K562 (cell line): ENCODE measurements around the gene PPCDC.

ENCODE experiments used
- CEBPB ChIP-seq: fragments of 450-650 bp; IDR thresholded peaks from 2 replicates; pipeline ENCODE4 v1.6.1; 2016; ENCODE audit warnings: missing genetic modification characterization, missing compliant biosample characterization
- GTF2F1 ChIP-seq: IDR thresholded peaks from 2 replicates; pipeline ENCODE4 v1.6.1; 2011; ENCODE audit warnings: low read depth, low read length, improper control_type of control experiment
- HNRNPL ChIP-seq: fragments of 200-400 bp; formaldehyde crosslinking; IDR thresholded peaks from 2 replicates; pipeline ENCODE4 v1.6.1; 2017; ENCODE audit warnings: low read depth, mild to moderate bottlenecking, low read length
- ZNF140 ChIP-seq: fragments of 250-450 bp; sonication (Bioruptor Pico); IDR thresholded peaks from 2 replicates; pipeline ENCODE4 v1.8.0; 2021; ENCODE audit warnings: moderate library complexity, mild to moderate bottlenecking, inconsistent platforms
- TF ChIP-seq, protein P1 (sequence below): fragments of 250-450 bp; sonication (Bioruptor Pico); IDR thresholded peaks from 2 replicates; pipeline ENCODE4 v1.8.0; 2021; ENCODE audit warnings: moderate library complexity, mild to moderate bottlenecking, inconsistent platforms

DNA sequence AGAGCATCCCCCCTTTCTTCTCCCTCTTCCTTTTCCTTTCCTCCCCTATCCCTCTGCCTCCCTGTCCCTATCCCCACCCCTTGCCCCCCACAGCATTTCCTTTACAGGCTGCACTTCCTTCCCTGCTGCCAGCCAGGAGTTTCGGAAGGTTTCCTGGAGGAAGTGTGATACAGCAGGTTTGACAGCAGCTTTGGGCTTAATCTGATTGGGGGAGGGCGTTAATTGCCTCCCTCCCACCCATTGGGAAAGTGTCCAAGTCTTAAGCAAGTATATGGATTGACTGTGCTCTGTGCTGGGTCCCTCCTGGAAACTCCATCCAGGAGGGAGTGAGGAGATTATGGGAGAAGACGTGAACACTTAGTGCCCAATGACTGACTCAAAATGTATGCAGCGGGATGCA is 26.2 kb upstream of the PPCDC start:
- TF ChIP-seq, protein P1, sequence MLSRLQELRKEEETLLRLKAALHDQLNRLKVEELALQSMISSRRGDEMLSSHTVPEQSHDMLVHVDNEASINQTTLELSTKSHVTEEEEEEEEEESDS (CRISPR knock-in tag) = no peak
- no peak for TF ChIP-seq CEBPB
- TF ChIP-seq HNRNPL = no peak
- TF ChIP-seq ZNF140 (CRISPR knock-in tag) = no peak
- no peak for TF ChIP-seq GTF2F1
